Brain microvascular endothelial cell (primary cell): ENCODE measurements around the gene ATP2B2.

Experiments used
- DNase-seq: peaks from one replicate; pipeline ENCODE4 v3.0.0-alpha.2; 2020
- H3K27ac ChIP-seq: fragments of 250-450 bp; sonication (Bioruptor Pico); 2 replicates; pipeline ENCODE4 v1.5.1; 2020; ENCODE audit warnings: mild to moderate bottlenecking, moderate library complexity
- H3K27me3 ChIP-seq: fragments of 250-450 bp; sonication (Bioruptor Pico); replicated peaks from 2 replicates; pipeline ENCODE4 v1.5.1; 2020; ENCODE audit warnings: mild to moderate bottlenecking
- H3K36me3 ChIP-seq: fragments of 250-450 bp; sonication (Bioruptor Pico); replicated peaks from 2 replicates; pipeline ENCODE4 v1.5.1; 2020; ENCODE audit warnings: mild to moderate bottlenecking
- H3K4me3 ChIP-seq: 2 replicates; pipeline ENCODE4 v1.5.1; 2011; ENCODE audit warnings: low read depth, mild to moderate bottlenecking, control low read depth, low read length, moderate library complexity
- CTCF ChIP-seq: IDR thresholded peaks from 2 replicates; pipeline ENCODE4 v1.5.1; 2011; ENCODE audit warnings: low read depth, mild to moderate bottlenecking, moderate library complexity, low read length, control low read depth, inconsistent platforms; ENCODE audit errors: missing control alignments
- in situ Hi-C: cut with HindIII; loops from 2 replicates; pipeline ENCODE4 v1.10.0; 2017; ENCODE audit warnings: low sequenced_read_pairs, low pct_ligation_motif_present

The ATP2B2 gene

DNA sequence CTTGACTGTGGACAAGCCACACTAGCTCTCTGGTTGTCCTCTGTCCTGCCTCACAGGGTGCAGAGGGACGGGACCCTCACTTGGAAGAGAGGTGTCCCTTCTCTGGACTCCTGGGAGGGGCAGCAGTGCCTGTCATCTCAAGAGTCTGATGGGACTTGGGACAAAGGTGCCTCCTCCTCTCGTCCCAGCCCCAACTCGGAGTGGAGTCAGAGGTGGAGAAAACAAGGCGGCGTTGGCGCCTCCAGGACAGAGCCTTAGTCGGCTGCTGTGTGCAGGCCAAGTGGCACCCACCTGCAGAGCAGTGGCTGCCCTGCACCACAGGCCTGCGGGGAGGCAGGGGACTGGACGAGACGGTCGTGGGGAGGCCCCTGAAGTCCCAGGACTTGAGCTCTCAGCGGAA lies 175.1 kb downstream of the ATP2B2 start:
- DNase-seq: no peak
- in situ Hi-C loops: no loop called here
- Histone ChIP-seq H3K27me3 (peaks cover 40% of the 10 kb centered on the region), H3K4me3 (no peak overlapping the region), H3K36me3 (no peaks in the 10 kb centered on the region), H3K27ac (no peak overlapping the region)
- TF ChIP-seq CTCF: no peak

- Histone ChIP-seq H3K36me3 (no peaks in the 10 kb centered on the region), H3K27me3 (peaks cover 40% of the 10 kb centered on the region), H3K4me3 (no peak overlapping the region), H3K27ac (no peak overlapping the region)
- no peak for TF ChIP-seq CTCF
- no peak for DNase-seq
- in situ Hi-C loops: no loop called here
Measured at GRCh38 chr3:10329495-10330015, 175.8 kb downstream of the ATP2B2 start.

- no peak for DNase-seq
- peaks cover 40% of the 10 kb centered on the region for H3K27me3 ChIP-seq
- no peak for TF ChIP-seq CTCF
Measured at GRCh38 chr3:10328460-10329071, 176.8 kb downstream of the ATP2B2 start.

DNA sequence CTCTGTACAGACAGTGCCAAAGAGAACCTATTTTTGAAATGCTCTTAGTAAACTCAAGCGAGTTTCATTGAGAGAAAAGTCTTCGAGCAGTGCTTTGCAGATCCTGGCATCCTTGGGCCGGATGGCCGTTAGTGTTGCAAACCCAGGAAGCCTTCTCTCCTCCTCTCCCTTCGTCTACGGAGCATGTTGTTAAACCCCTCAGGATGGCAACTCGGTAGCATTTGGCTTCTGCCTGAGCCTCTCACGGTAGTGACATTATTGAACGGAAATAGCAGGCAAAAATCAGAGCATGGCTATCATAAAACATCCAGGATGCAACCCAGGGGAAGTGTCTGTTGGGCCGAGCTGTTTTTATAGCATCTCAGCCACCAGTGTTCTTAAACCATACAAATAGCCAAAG lies 177.8 kb downstream of the ATP2B2 start:
- no peak for TF ChIP-seq CTCF
- Histone ChIP-seq H3K4me3 (no peak overlapping the region), H3K27ac (no peak overlapping the region), H3K27me3 (peaks cover 40% of the 10 kb centered on the region), H3K36me3 (no peaks in the 10 kb centered on the region)
- in situ Hi-C loops: no loop called here
- no peak for DNase-seq

More at GRCh38 chr3:10328460-10329071, 176.8 kb downstream of the ATP2B2 start:
- in situ Hi-C loops: no loop called here
- H3K4me3 ChIP-seq: no peak overlapping the region
- H3K27ac ChIP-seq: no peak overlapping the region
- H3K36me3 ChIP-seq: no peaks in the 10 kb centered on the region

DNA sequence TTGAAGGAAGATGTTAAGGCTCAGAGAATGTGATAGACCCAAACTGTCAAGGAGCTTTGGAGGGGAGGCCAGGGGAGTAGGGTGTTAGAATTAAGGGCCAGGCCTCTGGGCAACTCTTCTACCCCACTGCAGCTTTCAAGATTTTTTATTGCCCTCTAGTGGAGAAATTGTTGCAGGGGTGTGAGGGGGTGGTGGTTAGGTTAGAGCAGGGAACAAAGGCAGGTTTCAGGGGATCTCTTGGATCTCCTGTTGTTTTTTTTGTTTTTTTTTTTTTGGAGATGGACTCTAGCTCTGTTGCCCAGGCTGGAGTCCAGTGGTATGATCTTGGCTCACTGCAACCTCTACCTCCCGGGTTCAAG lies 183.1 kb downstream of the ATP2B2 start:
- Histone ChIP-seq H3K36me3 (peaks cover 24% of the 10 kb centered on the region), H3K27me3 (peaks cover 6% of the 10 kb centered on the region), H3K4me3 (no peak overlapping the region), H3K27ac (no peak overlapping the region)
- no peak for DNase-seq
- TF ChIP-seq CTCF: peak; percentile 48
- in situ Hi-C loops: no loop called here
